ENCODE results near the gene PSMC5.
"Not testable (repeated sequence)": the region's sequence is repeated elsewhere in the genome, so short reads cannot be mapped to it uniquely, and the experiment has no call there.

PSMC5 gene

GRCh38 chr17:63874061-63874626, 46.9 kb downstream of the PSMC5 start:
- not testable (repeated sequence) for DNase-seq

DNA sequence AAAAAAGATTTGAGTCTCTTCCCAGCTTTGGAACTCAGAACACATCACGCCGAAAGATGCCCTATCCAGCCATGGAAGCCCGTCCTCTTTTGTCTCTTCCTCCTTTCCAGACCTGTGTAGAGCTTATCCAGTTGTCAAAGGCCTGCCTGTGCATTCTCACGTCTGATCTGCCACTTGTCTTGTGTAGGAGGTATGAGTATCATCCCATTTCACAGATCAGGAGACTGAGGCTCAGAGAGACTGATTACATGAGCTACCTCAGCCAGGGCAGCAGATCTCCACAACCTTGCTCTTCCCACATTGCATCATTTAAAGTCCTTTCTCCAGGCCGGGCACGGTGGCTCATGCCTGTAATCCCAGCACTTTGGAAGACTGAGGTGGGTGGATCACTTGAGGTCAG, 47.5 kb downstream of the PSMC5 start:
- not testable (repeated sequence) for DNase-seq

GRCh38 chr17:63878413-63878812, 51.2 kb downstream of the PSMC5 start:
- not testable (repeated sequence) for DNase-seq

- DNase-seq, result no peak
Measured at GRCh38 chr17:63880706-63881105, 53.5 kb downstream of the PSMC5 start.

DNA sequence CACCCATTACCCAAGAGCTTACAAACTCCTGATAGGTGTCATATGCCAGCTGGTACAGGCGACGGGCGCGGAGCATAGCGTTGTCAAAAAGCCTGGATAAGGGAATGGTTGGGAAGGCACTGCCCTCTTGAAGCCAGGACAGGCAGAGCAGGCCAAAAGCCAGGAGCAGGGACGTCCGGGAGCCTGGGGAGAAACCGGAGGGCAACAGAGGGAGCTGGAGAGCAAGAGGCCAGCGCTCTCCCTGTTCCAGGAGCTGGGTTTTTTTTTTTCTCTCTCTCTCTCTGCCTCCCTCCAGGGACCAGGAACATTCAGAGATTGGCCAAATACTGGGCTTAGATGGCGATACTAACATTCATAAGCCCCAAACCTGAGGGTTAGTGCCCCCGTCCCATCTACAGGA, 54.1 kb downstream of the PSMC5 start:
- DNase-seq, result not testable (repeated sequence)
